AG09309 (cell line): ENCODE measurements around the gene CPA2.
"Not testable (repeated sequence)": the region's sequence is repeated elsewhere in the genome, so short reads cannot be mapped to it uniquely, and the experiment has no call there.

Experiments
- DNase-seq: peaks from one replicate; pipeline ENCODE4 v3.0.0-alpha.2; 2010; ENCODE audit warnings: low read depth
- H3K4me3 ChIP-seq: 2 replicates; pipeline ENCODE4 v1.5.1; 2011; ENCODE audit warnings: mild to moderate bottlenecking, low read depth, low read length, moderate library complexity; ENCODE audit not compliant: control insufficient read depth
- CTCF ChIP-seq: IDR thresholded peaks from 2 replicates; pipeline ENCODE4 v1.5.1; 2011; ENCODE audit warnings: mild to moderate bottlenecking, low read depth, low read length, inconsistent platforms; ENCODE audit not compliant: insufficient read depth, control insufficient read depth; ENCODE audit errors: missing control alignments

The CPA2 gene

GRCh38 chr7:130240240-130240639 lies 26.4 kb upstream of the CPA2 start:
- H3K4me3 ChIP-seq, result no peak overlapping the region
- TF ChIP-seq CTCF, result no peak
- no peak for DNase-seq

GRCh38 chr7:130242198-130243014 lies 24.3 kb upstream of the CPA2 start:
- H3K4me3 ChIP-seq, result no peak overlapping the region
- TF ChIP-seq CTCF, result peak; percentile 91
- no peak for DNase-seq

- DNase-seq, result not testable (repeated sequence)
Observed at GRCh38 chr7:130243486-130243885, 23.2 kb upstream of the CPA2 start.

GRCh38 chr7:130246491-130246890 lies 20.2 kb upstream of the CPA2 start:
- DNase-seq, H3K4me3 ChIP-seq: not testable (repeated sequence)

More at GRCh38 chr7:130243486-130243885, 23.2 kb upstream of the CPA2 start:
- not testable (repeated sequence) for H3K4me3 ChIP-seq

GRCh38 chr7:130248842-130249241 lies 17.8 kb upstream of the CPA2 start:
- not testable (repeated sequence) for DNase-seq, H3K4me3 ChIP-seq

- H3K4me3 ChIP-seq, DNase-seq: not testable (repeated sequence)
Observed at GRCh38 chr7:130249626-130250025, 17.0 kb upstream of the CPA2 start.

- no peak for DNase-seq
- H3K4me3 ChIP-seq, result no peak overlapping the region
- no peak for TF ChIP-seq CTCF
Observed at GRCh38 chr7:130254555-130254954, 12.1 kb upstream of the CPA2 start.

GRCh38 chr7:130256704-130257103 lies 10.0 kb upstream of the CPA2 start:
- no peak overlapping the region for H3K4me3 ChIP-seq
- TF ChIP-seq CTCF, result no peak
- no peak for DNase-seq

- TF ChIP-seq CTCF, result no peak
- no peak overlapping the region for H3K4me3 ChIP-seq
Observed at GRCh38 chr7:130258494-130259078, 8.1 kb upstream of the CPA2 start.

More at GRCh38 chr7:130258494-130259078, 8.1 kb upstream of the CPA2 start:
- no peak for DNase-seq
